Stimulated activated CD4-positive, alpha-beta T cell treated with anti-CD3 and anti-CD28 coated beads, Interleukin-1b, Interleukin-23, amount 100 ng/mL, for 48 hours (primary cell): ENCODE data around the gene FXYD6.
"Not testable (repeated sequence)": the region's sequence is repeated elsewhere in the genome, so short reads cannot be mapped to it uniquely, and the experiment has no call there.

Experiments
- DNase-seq: peaks from one replicate; pipeline ENCODE4 v3.0.0-alpha.2; 2020

Gene FXYD6

DNA sequence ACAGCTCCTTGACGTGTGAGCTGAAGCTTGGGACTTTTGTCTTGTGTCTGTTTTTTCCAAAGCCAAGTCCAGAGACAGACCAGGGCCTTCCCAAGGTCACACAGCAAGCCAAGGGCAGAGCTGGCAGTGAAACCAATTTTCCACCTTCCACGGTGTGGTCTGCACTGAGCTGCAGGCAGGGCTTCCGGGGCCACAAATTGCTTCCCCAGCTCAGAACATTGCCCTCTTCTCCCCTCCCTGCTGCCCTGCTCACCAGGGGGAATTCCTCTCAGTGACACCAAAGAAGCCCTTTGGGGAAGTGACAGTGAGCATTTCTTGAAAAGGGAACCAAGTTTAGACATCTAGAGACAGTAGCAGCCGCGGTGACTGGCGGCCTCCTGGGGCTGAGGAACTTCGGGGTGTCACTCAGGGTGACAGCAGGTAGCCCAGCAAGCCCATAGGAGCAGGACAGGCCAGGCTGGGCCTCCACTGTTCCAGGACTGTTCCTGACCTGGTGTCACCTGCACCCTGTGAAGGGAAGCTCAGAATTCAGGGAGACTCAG, 61.1 kb downstream of the FXYD6 start:
- peak; percentile 79 for DNase-seq

DNA sequence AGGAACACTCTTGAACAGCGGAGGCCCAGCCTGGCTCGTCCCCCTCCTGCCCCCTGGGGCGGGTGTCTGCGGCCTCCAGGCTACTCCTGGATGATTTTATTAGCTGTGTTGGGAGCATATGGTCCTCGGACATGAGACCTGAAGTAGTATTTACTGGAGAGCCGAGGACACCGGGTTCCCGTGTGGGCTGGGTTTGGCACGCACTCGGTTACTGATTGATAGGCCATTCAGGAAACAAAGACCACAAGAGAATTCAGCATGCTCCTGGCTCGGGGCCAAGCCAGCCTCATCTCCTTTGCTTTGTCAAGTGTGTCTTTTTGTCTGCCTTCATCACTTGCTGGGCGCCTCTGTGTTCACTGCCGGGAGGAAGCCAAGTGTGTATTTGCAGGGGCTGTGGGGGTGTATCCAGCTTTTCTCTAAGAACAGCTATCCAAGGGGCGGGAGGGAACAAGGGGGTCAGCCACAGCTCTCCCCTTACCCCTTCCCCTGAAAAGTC, 61.6 kb downstream of the FXYD6 start:
- peak; percentile 84 for DNase-seq

DNA sequence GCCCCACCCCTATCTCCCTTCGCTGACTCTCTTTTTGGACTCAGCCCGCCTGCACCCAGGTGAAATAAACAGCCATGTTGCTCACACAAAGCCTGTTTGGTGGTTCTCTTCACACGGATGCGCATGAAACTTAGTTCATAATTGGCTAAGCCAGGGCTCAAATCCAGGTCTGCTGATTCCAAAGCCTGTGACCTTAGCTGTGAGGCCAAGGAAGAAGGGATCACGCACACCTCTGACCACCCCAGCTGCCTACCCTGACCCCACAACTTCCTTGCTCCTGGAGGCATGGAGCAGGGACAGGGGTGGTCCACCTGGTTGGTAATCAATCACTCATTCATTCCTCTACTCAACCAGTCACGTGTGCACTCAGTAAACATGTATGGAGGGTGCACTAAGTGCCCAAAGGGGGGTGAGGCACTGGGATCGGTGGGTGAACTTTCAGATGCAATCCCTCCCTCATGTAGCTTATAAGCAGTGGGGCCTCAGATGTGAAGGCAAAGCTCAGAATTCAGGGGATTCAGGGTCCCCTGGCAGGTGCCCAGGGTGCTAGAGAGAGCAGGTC, 62.2 kb downstream of the FXYD6 start:
- no peak for DNase-seq

DNA sequence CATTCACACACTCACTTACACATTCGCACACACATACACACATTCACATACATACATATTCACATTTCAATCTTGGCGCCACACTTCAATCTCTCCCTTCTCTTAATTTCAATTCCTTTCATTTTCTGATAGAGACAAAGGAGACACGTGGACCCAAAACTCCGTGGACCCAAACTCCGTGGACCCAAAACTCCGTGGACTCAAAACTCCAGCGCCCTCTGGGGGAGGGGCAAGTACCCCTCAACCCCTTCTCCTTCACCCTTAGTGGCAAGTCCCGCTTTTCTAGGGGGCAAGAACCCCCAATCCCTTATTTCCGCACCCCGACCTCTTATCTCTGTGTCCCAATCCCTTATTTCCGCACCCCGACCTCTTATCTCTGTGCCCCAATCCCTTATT, 66.4 kb downstream of the FXYD6 start:
- DNase-seq = not testable (repeated sequence)

DNA sequence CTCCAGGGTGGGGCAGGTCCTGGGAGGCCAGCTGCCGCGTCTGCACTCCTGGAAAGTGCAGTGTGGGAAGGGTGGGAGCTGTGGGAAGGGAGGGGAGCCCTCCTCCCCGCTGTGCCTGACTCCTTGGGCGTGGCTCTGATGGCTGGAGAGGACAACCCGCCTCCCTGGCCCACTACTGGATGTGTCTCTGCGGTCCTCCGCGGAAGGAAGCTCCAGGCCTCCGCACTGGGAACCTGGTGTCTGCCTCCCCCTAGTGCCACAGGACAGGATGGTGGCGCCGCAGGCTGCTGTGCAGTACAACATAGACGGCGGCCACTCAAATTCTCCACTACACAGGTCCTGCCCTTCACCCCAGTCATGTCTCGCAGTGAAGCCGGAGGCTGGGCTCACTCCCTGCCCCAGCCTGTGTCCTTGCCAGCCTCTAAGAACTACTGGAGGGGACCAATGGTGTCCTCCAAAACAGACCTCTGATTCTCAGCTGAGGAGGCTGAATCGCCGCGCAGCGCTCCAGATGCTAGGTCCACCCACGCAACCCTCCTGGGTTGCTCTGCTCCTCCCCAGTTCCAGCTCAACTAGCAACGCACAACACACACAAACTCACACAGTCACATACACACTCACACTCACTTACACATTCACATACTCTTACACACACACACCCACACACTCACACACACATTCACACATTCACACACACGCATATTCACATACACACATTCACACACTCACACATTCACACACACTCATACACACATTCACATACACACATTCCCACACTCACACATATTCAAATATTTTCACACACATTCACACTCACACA, 67.0 kb downstream of the FXYD6 start:
- peak; percentile 62 for DNase-seq

DNA sequence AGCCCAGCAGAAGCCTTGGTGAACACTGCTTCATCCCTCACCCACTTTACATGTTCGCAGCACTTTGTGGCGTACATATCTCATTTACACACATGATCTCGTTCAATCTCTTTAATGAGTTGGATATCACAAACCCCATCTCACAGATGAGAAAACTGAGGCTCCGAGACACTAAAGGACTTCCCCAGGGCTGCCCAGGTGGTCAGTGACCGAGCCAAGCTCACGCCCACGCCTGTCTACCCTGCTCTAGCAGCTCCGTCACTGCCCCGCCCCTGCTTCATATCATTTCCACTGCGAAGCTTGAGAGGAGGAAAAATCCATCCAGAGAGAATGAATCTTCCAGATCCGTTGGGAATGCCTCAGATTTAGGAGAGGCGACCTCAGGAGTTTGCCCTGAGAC, 67.7 kb downstream of the FXYD6 start:
- DNase-seq = no peak

DNA sequence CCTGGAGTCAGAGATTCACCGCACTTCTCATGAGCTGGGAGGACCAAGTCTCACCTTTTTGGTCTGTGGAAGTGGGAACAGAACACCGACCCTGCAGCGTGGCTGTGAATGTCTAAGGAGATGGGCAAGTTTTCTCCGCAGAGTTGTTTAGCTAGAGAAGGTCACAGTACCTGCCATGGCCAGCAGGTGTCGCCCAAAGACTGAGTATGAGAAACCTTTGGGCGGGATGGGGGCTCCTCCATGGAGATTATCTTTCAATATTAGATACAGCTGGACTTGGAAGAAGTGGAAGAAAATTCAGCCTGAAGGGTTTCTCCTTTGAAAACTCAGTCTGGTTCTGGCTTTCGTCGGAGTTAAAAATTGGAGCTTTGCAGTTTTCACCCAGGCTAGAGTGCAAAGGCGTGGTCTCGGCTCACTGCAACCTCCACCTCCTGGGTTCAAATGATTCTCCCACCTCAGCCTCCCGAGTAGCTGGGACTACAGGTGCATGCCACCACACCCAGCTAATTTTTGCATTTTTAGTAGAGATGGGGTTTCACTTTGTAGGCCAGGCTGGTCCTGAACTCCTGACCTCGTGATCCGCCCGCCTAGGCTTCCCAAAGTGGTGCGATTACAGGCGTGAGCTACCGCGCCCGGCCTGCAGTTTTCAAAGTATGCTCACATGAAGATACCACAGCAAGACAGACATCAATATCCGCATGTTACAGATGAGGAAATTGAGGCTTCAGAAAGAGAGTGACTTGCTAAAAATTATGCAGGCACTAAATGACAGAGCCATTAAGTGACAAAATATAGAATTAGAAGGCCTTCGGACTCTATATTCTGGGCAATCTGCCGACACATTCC, 68.8 kb downstream of the FXYD6 start:
- peak; percentile 70 for DNase-seq

DNA sequence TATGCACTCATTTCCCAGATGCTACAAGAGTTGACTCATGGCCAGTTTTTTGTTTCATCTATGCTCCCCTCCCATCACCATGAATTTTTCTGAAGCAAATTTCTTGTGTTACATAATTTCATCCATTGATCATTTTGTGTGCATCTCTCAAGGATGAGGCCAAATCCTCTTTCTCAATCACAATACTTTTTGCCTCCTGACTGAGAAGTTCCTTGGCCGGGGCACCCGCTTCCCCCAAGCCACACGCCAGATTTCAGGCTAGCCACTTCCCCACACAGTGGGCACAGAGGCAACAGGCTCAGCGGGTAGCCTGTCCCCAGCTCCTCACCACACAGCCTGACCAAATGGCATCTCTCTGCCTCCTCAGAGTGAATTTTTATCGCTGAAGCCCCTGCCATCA, 69.6 kb downstream of the FXYD6 start:
- no peak for DNase-seq

DNA sequence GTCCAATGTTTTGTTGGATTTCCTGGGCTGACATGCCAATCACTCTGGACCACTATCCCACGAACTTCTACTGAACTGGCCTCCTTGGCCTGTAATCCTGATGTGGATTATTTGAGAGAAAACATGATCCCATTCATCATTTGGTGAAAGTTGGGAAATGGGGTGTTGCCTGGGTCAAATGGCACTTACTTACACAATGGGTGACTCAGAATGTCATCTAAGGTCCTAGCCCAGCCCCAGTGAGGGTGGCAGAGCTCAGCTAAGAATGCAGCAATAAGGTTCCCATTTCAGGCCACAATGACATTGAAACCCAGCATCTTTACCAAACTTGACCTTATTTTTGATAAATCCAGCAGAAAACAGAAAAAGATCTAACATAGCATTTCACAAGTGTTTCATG, 71.4 kb downstream of the FXYD6 start:
- no peak for DNase-seq

DNA sequence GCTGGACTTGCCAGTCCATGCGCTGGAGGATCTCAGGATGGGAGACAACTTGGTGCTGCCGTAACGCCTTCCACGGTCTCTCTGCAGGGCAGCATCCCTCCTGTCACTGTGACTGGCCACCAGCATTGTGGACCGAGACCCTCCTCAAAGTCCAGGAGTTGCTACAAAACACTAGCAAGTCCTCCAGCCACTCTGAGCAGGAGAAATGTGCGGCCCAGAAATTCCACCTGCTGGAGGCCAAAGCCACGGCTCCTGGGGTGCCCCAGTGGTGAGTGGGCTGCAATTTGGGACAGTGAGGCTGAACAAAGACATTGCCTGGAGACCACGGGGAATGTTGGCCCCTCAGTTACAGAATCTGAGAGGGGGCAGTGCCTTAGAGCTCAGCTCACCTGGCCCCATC, 72.6 kb downstream of the FXYD6 start:
- no peak for DNase-seq

DNA sequence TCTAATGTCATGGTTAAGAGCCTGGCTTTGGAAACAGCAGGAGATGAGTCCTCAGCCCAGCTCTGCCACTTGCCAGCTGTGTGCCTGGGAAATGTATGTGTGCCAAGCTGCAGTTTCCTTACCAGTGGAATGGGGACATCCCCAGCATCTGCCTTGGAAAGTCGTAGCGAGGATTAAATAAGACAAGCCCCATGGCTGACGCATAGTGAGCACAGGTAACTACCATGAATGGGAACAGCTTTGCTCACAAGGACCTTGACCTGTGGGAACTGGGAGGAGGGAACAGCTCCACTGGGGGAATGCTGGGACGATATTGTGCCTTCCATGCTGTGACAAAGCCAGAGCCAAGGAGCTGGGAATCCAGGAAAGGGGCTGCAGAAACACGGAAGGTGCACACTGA, 76.8 kb downstream of the FXYD6 start:
- DNase-seq = no peak

DNA sequence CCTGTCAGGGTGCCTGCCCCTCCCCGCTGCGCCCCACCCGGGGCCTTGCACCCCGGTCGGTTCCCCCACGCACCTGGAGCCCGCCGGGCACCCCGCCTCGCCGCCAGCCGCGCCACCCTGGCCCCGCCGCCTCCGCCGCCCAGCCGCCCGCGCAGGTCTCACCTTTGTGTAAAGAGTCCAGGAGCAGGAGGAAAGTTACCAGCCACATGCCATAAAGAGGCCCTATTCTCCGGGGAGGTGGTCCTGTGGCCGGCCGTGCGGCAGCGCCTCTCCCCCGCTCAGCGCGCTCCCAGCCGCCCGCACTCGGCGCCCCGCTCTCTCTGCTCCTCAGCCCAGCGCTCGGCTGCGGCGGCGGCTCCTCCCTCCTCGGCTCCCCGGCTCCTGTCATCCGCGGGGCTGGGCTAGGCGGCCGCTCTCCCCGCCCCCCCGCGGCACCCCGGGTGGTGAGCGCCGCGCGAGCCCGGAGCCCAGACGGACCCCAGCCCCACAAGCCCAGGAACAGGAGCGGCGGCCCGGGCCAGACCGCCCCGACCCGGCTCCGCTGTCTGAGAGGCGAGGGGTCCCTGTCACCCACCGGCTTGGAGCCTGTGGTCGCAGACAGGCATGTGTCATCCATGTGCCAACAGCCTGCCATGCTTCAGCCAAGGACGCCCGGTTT, 79.5 kb downstream of the FXYD6 start, which contains the start of gene DSCAML1:
Gene DSCAML1 (minus strand): TSS at position 345 of the 658 bp plus-strand sequence. CDS start 137 bp downstream, at position 208.
- no peak for DNase-seq

DNA sequence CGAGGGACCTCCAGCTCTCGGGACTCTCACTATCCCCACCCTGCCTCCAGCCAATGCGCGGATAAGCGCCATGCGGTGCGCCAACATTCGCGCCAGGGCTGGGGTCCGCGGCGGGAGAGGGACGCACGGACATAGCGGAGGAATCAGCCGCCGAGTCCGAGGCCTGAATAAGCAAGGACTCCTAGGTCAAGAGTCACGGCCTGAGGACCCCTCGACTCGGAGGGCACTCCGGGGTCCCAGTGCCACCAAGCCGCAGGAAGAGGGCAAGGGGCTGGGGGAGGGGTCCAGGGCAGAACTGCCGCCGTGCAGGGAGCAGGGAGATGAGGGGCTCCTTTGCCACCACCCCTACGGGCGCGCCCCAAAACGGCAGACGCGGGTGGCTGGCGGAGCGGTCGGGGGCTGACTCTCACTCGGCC, 80.0 kb downstream of the FXYD6 start:
- DNase-seq = no peak

DNA sequence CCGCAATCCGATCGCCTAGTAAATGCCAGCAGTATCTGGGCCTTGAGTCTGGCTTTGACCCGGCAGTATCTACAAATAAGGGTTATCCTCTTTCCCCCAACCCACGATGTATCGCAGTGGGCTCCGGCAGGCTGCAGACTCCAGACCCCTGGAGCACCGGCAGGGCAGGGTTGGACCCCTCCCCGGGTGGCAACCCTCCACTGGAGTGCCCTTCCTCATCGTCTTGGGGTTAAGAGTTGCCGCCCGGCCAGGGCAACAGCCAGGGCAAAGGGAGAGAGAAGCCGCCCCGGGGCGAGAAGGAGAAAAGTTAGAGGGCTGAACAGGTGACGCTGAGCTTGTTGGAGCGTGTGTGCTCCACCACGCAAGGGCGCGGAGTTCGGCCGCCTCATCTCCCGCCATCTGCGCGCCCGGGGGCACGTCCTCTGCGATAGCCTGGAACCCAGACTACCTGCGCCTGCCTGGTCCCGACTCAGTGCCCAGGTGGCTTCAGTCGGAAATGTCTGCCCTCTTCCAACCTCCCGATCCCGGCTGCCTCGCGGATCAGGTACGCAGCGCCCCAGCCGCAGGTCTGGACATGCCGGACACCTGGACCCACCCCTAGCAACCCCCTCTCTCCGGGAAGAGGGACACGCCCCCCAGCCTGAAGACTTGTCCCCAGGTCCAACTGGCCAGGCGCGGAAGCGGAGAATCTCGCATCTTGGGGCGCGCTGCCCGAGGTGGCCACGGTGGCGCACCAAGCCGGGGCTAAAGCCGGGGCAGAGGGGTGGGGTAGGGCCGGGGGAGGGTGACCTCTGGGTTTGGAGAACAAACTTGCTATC, 80.6 kb downstream of the FXYD6 start:
- no peak for DNase-seq

DNA sequence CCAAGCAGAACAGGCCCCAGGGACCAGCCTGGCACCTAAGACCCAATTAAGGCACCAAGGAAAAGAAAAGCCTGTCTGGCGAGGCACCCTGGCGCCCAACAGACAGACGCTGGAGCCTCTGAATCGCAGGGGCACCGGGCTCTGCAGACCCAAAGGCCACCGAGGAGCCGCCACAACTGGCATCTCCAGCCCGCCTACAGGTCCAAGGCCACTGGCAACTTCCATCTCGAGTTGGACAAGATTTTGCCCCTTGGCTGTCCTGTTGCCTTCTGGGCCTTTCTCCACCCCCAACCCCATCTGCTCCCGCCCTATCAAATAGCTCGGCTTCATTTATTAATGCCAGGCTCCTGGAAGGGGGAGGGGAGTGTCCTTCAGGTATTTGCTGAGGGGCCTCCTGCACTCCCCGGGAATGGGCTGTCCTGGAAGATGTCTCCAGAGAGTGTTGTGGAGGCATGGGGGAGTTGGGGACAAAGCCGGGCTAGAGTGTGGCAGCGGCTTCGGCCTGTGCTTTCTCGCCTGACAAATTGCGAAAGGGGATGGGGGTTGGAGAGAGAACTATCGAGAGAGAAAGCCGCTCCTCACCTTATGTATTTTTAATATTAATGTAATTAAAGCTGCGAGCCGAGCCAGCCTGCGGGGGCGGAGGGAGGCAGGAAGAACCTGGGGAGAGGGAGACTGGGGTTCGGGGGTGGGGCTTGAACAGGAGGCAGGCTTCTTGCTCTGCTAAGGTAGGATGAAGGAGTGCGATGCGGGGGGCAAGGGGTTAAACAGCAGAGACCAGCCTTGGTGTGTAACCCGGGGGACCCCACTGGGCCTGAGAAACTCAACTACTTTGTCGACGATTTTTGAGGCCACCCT, 81.5 kb downstream of the FXYD6 start:
- no peak for DNase-seq

DNA sequence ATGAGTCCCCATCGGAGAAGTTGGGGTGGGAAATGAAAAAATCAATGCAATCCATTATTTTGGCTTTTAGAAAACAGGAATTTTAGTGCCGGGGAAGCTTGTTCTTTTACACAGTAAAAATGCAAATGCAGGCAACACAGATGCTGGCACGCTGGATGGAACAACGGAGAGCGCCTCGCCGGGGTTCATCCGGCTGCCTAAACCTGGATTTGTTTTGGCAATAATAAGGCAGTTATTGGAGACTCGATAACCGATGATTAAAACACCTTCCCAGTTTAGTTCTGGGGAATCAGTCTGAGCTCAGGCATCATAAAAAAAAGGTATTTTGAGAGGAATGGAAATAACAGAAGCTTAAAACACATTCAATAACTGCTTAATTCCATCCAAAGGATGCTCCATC, 82.3 kb downstream of the FXYD6 start:
- no peak for DNase-seq

DNA sequence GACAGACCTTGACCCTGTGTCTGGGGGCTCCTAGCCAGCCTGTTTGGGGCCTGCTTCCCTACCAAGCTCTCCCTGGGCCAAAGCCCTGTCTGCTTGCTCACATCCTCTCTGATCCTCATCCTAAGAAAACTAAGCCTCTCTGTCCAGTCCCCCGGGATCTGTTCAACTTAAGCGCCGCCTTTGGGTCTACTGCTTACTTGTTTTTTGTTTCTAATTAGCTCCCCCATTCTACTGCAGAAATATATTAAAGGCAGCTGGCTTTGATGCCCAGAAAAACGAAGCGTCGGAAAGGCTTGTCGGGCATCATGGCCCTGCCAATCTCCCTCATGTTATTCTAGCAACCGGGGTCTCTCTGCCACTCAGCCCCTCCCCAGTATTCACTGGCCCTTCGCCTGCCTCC, 82.9 kb downstream of the FXYD6 start:
- no peak for DNase-seq

DNA sequence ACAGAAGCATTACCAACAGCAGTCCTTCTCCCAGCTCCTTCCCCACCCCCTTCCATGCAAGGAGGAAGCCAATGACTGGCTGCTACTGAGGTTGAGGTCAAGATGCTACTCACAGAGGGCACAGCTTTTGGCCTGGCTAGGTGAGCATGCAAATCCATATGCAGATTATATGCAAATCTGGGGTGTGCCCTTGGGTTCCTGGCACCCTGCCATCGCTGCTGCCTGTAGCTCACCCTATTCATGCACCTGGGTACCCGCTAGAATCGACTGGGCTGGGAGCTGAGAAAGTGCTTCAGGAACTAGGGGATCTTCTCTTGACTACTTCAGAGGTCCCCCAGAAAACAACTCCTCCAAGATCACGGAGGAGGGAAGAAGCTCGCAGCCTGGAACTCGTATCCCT, 83.5 kb downstream of the FXYD6 start:
- no peak for DNase-seq

DNA sequence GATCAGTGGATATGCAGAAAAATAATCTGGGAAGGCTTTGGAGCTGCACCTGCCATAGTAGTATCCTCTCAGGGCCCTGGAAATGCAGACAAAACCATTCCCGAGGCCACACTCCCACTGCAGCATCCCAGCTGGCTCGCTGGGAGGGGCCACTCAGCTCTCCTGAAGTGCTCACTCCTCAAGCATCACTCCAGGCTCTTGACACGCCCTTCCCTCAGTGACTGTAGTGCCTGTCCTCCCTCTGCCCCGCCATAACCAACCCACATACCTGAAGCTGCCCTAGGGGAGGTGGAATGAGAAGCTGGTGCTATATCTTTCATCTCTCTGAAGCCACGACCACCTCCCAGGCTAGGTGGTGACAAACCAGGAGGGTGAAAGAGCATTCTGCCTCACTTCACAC, 84.2 kb downstream of the FXYD6 start:
- no peak for DNase-seq

DNA sequence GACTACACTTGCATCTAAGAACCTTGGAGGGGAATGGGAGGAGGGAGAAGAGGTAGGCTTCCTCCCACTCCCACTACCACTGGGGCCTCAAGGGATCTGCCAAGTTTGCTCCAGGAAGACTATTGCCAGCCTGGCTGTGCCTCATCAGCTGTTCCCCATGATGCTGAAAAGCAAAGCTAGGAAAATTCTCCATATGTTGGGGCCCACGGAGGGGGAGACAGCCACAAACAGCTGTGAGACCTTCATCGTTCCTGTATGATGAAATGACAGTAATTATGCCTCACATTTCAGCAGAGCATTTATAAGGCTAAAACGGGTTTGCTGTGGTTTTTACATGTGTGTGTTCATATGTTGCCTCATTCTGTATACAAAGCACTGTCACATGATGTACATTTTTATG, 86.2 kb downstream of the FXYD6 start:
- DNase-seq = no peak

DNA sequence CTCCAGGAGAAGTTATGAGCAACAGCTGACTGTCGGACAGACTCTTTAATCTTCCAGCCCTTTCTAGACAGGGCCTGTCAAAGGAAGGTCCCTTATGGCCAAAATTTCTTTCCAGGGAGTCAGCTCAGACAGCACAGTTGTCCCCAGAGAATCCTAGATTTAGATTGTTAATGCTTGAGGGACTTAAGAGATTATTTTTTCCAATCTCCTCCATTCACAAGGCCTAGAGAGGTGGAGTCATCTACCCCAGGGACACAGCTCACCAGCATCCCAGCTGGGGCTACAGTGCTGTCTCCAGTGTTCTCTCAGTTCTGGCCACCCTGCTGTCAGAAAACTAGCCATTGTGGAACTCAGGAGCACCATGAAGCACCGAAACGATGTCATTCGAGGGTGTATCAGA, 87.2 kb downstream of the FXYD6 start:
- DNase-seq = no peak
